Liver (tissue), 3 donors: ENCODE measurements around the gene GLRB.

Experiments used
- EGR1 ChIP-seq, 2 donors: IDR thresholded peaks; 2 replicates each; pipeline ENCODE4 v1.6.1; 2016 to 2018; ENCODE audit warnings: antibody characterized with exemption in 2 of 2, low read depth in 2 of 2
- GABPA ChIP-seq, 2 donors: IDR thresholded peaks in 1 of 2; conservative IDR thresholded peaks in 1 of 2; 2 replicates each; pipeline ENCODE4 v1.6.1; 2016; ENCODE audit warnings: antibody characterized with exemption in 2 of 2, mild to moderate bottlenecking in 1 of 2, moderate library complexity in 1 of 2
- HNF4A ChIP-seq, 2 donors: conservative IDR thresholded peaks; 2 replicates each; pipeline ENCODE4 v1.6.1; 2016; ENCODE audit warnings: antibody characterized with exemption in 2 of 2, mild to moderate bottlenecking in 2 of 2
- JUND ChIP-seq, 2 donors: IDR thresholded peaks; 2 replicates each; pipeline ENCODE4 v1.6.1; 2016; ENCODE audit warnings: antibody characterized with exemption in 2 of 2
- RAD21 ChIP-seq, 2 donors: IDR thresholded peaks; 2 replicates each; pipeline ENCODE4 v1.6.1; 2016; ENCODE audit warnings: antibody characterized with exemption in 2 of 2, mild to moderate bottlenecking in 2 of 2
- SP1 ChIP-seq: IDR thresholded peaks from 2 replicates; pipeline ENCODE4 v1.6.1; 2018; ENCODE audit warnings: antibody characterized with exemption, mild to moderate bottlenecking
- YY1 ChIP-seq: IDR thresholded peaks from 2 replicates; pipeline ENCODE4 v1.6.1; 2016; ENCODE audit warnings: antibody characterized with exemption, mild to moderate bottlenecking
- TF ChIP-seq, protein P1 (sequence below): fragments of 150-350 bp; IDR thresholded peaks from 2 replicates; pipeline ENCODE4 v1.5.1; 2017; ENCODE audit warnings: improper control_type of control experiment, low read depth, low read length; ENCODE audit not compliant: missing input control
- TF ChIP-seq, protein P2 (sequence below): IDR thresholded peaks from 2 replicates; pipeline ENCODE4 v1.6.1; 2016; ENCODE audit warnings: antibody characterized with exemption, mild to moderate bottlenecking
- TF ChIP-seq, protein P3 (sequence below): IDR thresholded peaks from 2 replicates; pipeline ENCODE4 v1.6.1; 2016; ENCODE audit warnings: antibody characterized with exemption
- TF ChIP-seq, protein P4 (sequence below): IDR thresholded peaks from 2 replicates; pipeline ENCODE4 v1.6.1; 2016; ENCODE audit warnings: antibody characterized with exemption
- donor health status: healthy.
- donor health status: healthy.

DNA sequence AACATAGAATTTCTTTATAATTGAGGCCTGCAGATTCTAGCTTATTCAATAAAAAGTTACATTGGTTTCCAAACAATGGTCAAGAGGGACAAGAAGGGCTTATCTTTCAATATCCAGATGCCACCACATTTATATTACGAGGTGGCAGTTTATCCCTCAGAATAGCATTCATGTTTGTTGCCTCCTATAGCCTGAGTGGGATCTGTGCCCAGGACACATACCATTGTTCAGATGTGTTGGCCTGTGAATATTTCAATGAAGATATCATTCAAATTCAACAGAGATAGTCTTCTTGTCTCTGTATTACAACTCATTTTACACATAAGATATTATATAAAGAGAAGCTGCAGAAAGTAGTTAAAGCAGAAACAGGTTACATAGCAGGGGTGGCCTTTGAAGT, 20.5 kb downstream of the GLRB start:
- no peak for TF ChIP-seq SP1
- no peak for TF ChIP-seq GABPA (IDR thresholded peaks at IDR 0.05 in 1 of 2, conservative IDR thresholded peaks at IDR 0.05 in 1 of 2)
- TF ChIP-seq, protein P1, sequence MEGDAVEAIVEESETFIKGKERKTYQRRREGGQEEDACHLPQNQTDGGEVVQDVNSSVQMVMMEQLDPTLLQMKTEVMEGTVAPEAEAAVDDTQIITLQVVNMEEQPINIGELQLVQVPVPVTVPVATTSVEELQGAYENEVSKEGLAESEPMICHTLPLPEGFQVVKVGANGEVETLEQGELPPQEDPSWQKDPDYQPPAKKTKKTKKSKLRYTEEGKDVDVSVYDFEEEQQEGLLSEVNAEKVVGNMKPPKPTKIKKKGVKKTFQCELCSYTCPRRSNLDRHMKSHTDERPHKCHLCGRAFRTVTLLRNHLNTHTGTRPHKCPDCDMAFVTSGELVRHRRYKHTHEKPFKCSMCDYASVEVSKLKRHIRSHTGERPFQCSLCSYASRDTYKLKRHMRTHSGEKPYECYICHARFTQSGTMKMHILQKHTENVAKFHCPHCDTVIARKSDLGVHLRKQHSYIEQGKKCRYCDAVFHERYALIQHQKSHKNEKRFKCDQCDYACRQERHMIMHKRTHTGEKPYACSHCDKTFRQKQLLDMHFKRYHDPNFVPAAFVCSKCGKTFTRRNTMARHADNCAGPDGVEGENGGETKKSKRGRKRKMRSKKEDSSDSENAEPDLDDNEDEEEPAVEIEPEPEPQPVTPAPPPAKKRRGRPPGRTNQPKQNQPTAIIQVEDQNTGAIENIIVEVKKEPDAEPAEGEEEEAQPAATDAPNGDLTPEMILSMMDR, result no peak
- TF ChIP-seq HNF4A (conservative IDR thresholded peaks at IDR 0.05), result no peak
- TF ChIP-seq JUND (IDR thresholded peaks at IDR 0.05), result no peak
- TF ChIP-seq, protein P2, sequence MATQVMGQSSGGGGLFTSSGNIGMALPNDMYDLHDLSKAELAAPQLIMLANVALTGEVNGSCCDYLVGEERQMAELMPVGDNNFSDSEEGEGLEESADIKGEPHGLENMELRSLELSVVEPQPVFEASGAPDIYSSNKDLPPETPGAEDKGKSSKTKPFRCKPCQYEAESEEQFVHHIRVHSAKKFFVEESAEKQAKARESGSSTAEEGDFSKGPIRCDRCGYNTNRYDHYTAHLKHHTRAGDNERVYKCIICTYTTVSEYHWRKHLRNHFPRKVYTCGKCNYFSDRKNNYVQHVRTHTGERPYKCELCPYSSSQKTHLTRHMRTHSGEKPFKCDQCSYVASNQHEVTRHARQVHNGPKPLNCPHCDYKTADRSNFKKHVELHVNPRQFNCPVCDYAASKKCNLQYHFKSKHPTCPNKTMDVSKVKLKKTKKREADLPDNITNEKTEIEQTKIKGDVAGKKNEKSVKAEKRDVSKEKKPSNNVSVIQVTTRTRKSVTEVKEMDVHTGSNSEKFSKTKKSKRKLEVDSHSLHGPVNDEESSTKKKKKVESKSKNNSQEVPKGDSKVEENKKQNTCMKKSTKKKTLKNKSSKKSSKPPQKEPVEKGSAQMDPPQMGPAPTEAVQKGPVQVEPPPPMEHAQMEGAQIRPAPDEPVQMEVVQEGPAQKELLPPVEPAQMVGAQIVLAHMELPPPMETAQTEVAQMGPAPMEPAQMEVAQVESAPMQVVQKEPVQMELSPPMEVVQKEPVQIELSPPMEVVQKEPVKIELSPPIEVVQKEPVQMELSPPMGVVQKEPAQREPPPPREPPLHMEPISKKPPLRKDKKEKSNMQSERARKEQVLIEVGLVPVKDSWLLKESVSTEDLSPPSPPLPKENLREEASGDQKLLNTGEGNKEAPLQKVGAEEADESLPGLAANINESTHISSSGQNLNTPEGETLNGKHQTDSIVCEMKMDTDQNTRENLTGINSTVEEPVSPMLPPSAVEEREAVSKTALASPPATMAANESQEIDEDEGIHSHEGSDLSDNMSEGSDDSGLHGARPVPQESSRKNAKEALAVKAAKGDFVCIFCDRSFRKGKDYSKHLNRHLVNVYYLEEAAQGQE, result no peak
- no peak for TF ChIP-seq YY1
- TF ChIP-seq, protein P3, sequence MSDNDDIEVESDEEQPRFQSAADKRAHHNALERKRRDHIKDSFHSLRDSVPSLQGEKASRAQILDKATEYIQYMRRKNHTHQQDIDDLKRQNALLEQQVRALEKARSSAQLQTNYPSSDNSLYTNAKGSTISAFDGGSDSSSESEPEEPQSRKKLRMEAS, result no peak
- TF ChIP-seq, protein P4, sequence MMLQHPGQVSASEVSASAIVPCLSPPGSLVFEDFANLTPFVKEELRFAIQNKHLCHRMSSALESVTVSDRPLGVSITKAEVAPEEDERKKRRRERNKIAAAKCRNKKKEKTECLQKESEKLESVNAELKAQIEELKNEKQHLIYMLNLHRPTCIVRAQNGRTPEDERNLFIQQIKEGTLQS, result no peak
- no peak for TF ChIP-seq RAD21 (IDR thresholded peaks at IDR 0.05)
- no peak for TF ChIP-seq EGR1 (IDR thresholded peaks at IDR 0.05; ENCODE audit: low read depth in 2 of 2)
